ENCODE measurements around the gene AKT3. TPM values are rescaled to one million over a fixed set of nuclear protein-coding genes. Genes with fewer than 3 reads are reported as not detected.

Gene AKT3
- total RNA-seq, 1 donor from 2014 or later: 20.6 TPM

GRCh38 chr1:243733670-243734307, 116.3 kb downstream of the AKT3 start:
- TF ChIP-seq, protein P1, sequence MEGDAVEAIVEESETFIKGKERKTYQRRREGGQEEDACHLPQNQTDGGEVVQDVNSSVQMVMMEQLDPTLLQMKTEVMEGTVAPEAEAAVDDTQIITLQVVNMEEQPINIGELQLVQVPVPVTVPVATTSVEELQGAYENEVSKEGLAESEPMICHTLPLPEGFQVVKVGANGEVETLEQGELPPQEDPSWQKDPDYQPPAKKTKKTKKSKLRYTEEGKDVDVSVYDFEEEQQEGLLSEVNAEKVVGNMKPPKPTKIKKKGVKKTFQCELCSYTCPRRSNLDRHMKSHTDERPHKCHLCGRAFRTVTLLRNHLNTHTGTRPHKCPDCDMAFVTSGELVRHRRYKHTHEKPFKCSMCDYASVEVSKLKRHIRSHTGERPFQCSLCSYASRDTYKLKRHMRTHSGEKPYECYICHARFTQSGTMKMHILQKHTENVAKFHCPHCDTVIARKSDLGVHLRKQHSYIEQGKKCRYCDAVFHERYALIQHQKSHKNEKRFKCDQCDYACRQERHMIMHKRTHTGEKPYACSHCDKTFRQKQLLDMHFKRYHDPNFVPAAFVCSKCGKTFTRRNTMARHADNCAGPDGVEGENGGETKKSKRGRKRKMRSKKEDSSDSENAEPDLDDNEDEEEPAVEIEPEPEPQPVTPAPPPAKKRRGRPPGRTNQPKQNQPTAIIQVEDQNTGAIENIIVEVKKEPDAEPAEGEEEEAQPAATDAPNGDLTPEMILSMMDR (IDR thresholded peaks at IDR 0.05; ENCODE audit: borderline replicate concordance): no peak
- intact Hi-C loops (cut with micrococcal nuclease): no loop called here
- H3K4me3 ChIP-seq: no peak overlapping the region
- H3K27me3 ChIP-seq (ENCODE audit: low read depth): no peaks in the 10 kb centered on the region
- no peak for DNase-seq
- H3K9me3 ChIP-seq (replicated peaks): no peaks in the 10 kb centered on the region
- no peak overlapping the region for H3K27ac ChIP-seq (replicated peaks)
- peaks cover 21% of the 10 kb centered on the region for H3K4me1 ChIP-seq
- no peaks in the 10 kb centered on the region for H3K36me3 ChIP-seq

GRCh38 chr1:243732637-243733036, 117.4 kb downstream of the AKT3 start:
- Histone ChIP-seq H3K9me3 (replicated peaks) (no peaks in the 10 kb centered on the region), H3K27me3 (ENCODE audit: low read depth) (no peaks in the 10 kb centered on the region), H3K4me1 (peaks cover 21% of the 10 kb centered on the region), H3K36me3 (no peaks in the 10 kb centered on the region), H3K4me3 (no peak overlapping the region), H3K27ac (replicated peaks) (no peak overlapping the region)
- DNase-seq: no peak
- intact Hi-C loops (cut with micrococcal nuclease): no loop called here
- TF ChIP-seq, protein P1 (IDR thresholded peaks at IDR 0.05; ENCODE audit: borderline replicate concordance): no peak

DNA sequence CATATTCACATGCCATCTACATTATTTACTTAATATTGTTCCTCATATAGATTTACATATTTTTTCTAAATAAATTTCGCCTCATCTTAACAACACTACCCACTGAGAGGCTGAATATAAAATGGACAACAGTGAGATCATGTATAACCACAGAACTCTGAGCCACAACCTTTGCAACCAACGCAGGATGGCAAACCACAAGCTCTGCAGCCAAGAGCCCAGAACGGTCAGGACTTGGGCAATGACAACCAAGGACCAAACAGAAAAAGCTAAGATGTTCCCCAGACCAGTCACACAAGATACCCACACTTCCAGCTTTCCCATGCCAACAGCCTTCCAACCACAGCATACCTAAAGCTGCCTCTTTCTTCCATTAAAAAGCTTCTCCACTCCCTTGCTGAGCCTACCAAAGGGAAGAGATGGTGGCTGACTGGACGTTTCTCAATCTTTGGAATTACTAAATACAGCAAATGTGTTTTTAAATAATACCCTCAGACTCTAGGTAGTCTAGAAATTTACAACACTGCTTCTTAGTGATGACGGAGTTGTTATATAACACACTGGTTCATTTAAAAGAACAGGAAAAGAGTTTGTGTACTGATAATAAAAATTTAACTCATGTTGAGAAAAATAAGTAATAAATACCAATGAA, 117.9 kb downstream of the AKT3 start:
- peaks cover 21% of the 10 kb centered on the region for H3K4me1 ChIP-seq
- DNase-seq: no peak
- H3K27ac ChIP-seq (replicated peaks): no peak overlapping the region
- no peaks in the 10 kb centered on the region for H3K36me3 ChIP-seq
- no peak overlapping the region for H3K4me3 ChIP-seq
- TF ChIP-seq, protein P1 (IDR thresholded peaks at IDR 0.05; ENCODE audit: borderline replicate concordance): no peak
- intact Hi-C loops (cut with micrococcal nuclease): no loop called here
- no peaks in the 10 kb centered on the region for H3K9me3 ChIP-seq (replicated peaks)
- H3K27me3 ChIP-seq (ENCODE audit: low read depth): no peaks in the 10 kb centered on the region

DNA sequence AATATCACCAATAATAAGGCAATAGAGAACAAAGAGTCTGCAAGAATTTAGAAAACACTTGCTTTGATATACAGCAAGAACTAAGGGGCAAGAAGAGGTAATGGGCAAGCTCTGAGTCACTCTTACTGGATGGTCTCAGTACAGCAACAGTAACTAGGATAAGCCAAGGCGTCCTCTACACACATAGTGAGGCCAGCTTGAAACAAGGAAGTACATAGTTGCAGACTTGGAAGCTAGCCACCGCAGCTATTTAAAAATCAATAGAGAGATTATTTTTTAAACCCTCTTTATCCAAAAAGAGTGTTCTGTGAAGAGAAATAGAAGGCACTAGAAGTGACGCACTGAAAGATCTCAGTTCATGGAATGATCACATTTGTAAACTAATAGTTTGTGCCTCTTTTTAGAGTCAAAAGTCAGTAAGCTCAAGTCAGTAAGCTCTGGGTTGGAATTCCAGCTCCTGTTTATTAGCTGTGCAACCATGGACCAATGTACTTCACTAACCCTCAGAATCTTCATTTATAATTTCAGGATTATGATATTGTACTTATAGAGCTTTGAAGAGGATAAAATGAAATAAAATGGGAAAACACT, 118.6 kb downstream of the AKT3 start:
- no peaks in the 10 kb centered on the region for H3K36me3 ChIP-seq
- H3K9me3 ChIP-seq (replicated peaks): no peaks in the 10 kb centered on the region
- TF ChIP-seq, protein P1 (IDR thresholded peaks at IDR 0.05; ENCODE audit: borderline replicate concordance): no peak
- peak overlapping the region; percentile 29 for H3K27ac ChIP-seq (replicated peaks)
- no peaks in the 10 kb centered on the region for H3K27me3 ChIP-seq (ENCODE audit: low read depth)
- DNase-seq: no peak
- peaks cover 27% of the 10 kb centered on the region for H3K4me1 ChIP-seq
- intact Hi-C loops (cut with micrococcal nuclease): no loop called here
- H3K4me3 ChIP-seq: no peak overlapping the region

DNA sequence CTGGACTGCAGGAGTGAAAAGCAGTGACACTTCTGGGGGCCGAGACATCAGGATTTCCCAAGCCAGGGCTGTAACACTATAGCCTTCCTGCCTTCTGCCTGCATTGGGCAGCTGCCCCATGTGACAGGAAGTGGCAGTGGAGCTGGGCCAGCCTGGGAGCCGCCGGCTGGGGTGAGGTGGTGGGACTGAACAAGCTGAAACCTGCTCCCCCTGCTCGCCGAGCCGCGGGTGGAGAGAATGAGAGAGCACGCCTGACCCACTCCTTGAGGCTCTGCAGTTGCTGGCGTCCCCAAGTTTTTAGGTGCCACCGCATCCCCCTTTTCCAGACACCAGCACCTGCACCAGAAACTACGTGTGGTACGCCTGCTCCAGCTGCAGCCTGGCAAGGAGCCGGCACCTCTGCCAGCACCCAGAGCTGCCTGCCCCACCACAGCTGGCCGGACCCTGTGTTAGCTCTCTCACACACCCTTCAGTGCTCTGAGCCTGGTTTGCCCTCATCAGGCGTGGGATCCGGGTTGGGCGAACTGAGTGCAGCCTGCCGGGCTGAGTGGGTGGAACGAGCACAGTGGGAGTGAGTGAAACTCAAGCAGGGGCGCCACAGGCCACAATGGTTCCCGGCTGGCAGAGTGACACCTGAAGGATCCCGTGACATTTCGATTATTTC, 119.4 kb downstream of the AKT3 start:
- TF ChIP-seq, protein P1 (IDR thresholded peaks at IDR 0.05; ENCODE audit: borderline replicate concordance): no peak
- DNase-seq: no peak
- peaks cover 27% of the 10 kb centered on the region for H3K4me1 ChIP-seq
- no peak overlapping the region for H3K4me3 ChIP-seq
- no peak overlapping the region for H3K27ac ChIP-seq (replicated peaks)
- H3K36me3 ChIP-seq: no peaks in the 10 kb centered on the region
- H3K27me3 ChIP-seq (ENCODE audit: low read depth): no peaks in the 10 kb centered on the region
- H3K9me3 ChIP-seq (replicated peaks): no peaks in the 10 kb centered on the region
- intact Hi-C loops (cut with micrococcal nuclease): no loop called here
